Measurements from ENCODE around the gene RBMS1. TPM values are rescaled to one million over a fixed set of nuclear protein-coding genes. Genes with fewer than 3 reads are reported as not detected.

Gene RBMS1
- polyA plus RNA-seq, 2 of the 4 experiments (the other 2 are of a cell fraction) = 51.9 to 108 TPM

GRCh38 chr2:160278879-160279177 is 214.8 kb downstream of the RBMS1 start:
- WGBS (ENCODE audit: missing lambda C conversion rate) = 13% methylated on average over 2 of the region's 2 CpGs
- Histone ChIP-seq H3K4me3 (no peak overlapping the region), H3K9me3 (no peaks in the 10 kb centered on the region), H3K27ac (peak overlapping the region; percentile 17 to 18; a peak in 1 of 6 replicates), H3K4me2 (peak overlapping the region; percentile 8; the same call in 2 of the 3 replicates), H3K4me1 (peaks cover 61% of the 10 kb centered on the region)
- TF ChIP-seq RAD21 (conservative IDR thresholded peaks at IDR 0.05 in 1 of 2, IDR thresholded peaks at IDR 0.05 in 1 of 2) (peak; percentile 31 to 40; a peak in 3 of 5 replicates), KDM5A (IDR thresholded peaks at IDR 0.05) (no peak), SMC3 (IDR thresholded peaks at IDR 0.05) (peak; percentile 53; the same call in 1 of the 3 replicates)
- TF ChIP-seq, protein P1, sequence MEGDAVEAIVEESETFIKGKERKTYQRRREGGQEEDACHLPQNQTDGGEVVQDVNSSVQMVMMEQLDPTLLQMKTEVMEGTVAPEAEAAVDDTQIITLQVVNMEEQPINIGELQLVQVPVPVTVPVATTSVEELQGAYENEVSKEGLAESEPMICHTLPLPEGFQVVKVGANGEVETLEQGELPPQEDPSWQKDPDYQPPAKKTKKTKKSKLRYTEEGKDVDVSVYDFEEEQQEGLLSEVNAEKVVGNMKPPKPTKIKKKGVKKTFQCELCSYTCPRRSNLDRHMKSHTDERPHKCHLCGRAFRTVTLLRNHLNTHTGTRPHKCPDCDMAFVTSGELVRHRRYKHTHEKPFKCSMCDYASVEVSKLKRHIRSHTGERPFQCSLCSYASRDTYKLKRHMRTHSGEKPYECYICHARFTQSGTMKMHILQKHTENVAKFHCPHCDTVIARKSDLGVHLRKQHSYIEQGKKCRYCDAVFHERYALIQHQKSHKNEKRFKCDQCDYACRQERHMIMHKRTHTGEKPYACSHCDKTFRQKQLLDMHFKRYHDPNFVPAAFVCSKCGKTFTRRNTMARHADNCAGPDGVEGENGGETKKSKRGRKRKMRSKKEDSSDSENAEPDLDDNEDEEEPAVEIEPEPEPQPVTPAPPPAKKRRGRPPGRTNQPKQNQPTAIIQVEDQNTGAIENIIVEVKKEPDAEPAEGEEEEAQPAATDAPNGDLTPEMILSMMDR (IDR thresholded peaks at IDR 0.05) = peak; percentile 51
- ChIA-PET POLR2A (no interaction called here), CTCF (interaction anchor here (1.1 to 2.9 kb wide), 5 partner anchors 9 to 785 kb away, joined by 3 to 8 read pairs (median 7); no protein-coding TSS in a partner anchor)
- ATAC-seq = peak; percentile 66 to 73; a peak in 3 of 6 replicates
- FAIRE-seq = no peak
- peak in 1 of 2 experiments; percentile 41 for DNase-seq (ENCODE audit: low read depth in 1 of 2, low spot score in 1 of 2)

DNA sequence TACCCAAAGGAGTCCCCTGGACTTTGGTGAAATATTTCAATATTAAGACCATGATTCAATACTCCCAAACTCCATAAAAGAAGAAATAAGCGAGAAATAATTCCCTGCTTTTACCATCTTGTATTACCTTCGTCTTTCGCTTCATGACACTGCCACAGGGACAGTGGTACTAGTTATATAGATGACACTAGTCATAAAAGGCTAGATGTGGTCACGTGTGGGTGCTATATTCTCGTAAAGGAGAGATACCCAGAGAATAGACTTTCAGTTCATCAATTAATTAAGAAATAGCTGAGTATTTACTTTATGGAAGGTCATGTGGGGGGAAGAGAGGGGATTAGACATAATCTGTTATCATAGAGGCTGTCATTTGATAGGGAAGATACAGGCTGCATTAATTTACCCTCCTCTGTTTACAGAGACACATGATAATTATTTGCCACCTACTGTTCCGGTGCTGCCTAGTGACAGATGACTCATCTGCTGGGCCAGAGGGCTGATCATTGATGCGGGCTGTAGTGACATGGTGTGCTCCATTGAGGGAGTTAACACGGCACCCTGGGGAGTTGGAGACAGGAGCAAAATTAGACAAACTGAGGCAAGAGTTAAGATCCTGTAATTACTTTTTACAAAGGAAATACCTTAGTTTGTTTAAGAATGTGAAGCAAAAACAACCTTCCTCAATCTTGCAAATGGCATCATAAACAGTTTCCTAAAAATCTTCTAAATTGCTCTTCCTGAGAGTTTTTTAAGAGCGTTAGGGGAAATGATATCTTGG is 215.3 kb downstream of the RBMS1 start:
- ATAC-seq (peak; percentile 52 to 81), FAIRE-seq (no peak), DNase-seq (ENCODE audit: low read depth in 1 of 2, low spot score in 1 of 2) (no peak)
- Histone ChIP-seq H3K4me2 (peak overlapping the region; percentile 8; the same call in 2 of the 3 replicates), H3K27ac (0 out of 6 replicates have a peak overlapping the region, but pooled peaks have one; percentile 6 to 18), H3K4me3 (no peak overlapping the region), H3K4me1 (peaks cover 66% of the 10 kb centered on the region), H3K9me3 (no peaks in the 10 kb centered on the region)
- CTCF ChIA-PET = interaction anchor here (1.1 to 2.9 kb wide), 7 partner anchors 8 to 785 kb away, joined by 3 to 8 read pairs (median 5); no protein-coding TSS in a partner anchor
- POLR2A ChIA-PET = no interaction called here
- 70% methylated on average over 9 of the region's 9 CpGs for WGBS (ENCODE audit: missing lambda C conversion rate)
- TF ChIP-seq RFX5 (IDR thresholded peaks at IDR 0.05) (peak; percentile 97), SMC3 (IDR thresholded peaks at IDR 0.05) (no peak), FOSL2 (IDR thresholded peaks at IDR 0.05) (no peak), FOSL2 (CRISPR knock-in tag; IDR thresholded peaks at IDR 0.05) (peak; percentile 60)

GRCh38 chr2:160277151-160277550 is 216.5 kb downstream of the RBMS1 start:
- ChIA-PET CTCF (interaction anchor here (0.8 to 2.9 kb wide), 8 partner anchors 13 to 786 kb away, joined by 3 to 8 read pairs (median 4); no protein-coding TSS in a partner anchor), POLR2A (no interaction called here)
- H3K9me3 ChIP-seq = no peaks in the 10 kb centered on the region
- DNase-seq (ENCODE audit: low read depth in 1 of 2, low spot score in 1 of 2) (no peak), ATAC-seq (no peak), FAIRE-seq (no peak)
- no peak overlapping the region for H3K4me2 ChIP-seq
- H3K4me3 ChIP-seq = no peak overlapping the region
- WGBS (ENCODE audit: missing lambda C conversion rate) = 93% methylated on average over 6 of the region's 6 CpGs
- H3K4me1 ChIP-seq = peaks cover 77% of the 10 kb centered on the region
- H3K27ac ChIP-seq = no peak overlapping the region
- no peak for TF ChIP-seq HOXA7 (CRISPR knock-in tag; IDR thresholded peaks at IDR 0.05)
- TF ChIP-seq, protein P2, sequence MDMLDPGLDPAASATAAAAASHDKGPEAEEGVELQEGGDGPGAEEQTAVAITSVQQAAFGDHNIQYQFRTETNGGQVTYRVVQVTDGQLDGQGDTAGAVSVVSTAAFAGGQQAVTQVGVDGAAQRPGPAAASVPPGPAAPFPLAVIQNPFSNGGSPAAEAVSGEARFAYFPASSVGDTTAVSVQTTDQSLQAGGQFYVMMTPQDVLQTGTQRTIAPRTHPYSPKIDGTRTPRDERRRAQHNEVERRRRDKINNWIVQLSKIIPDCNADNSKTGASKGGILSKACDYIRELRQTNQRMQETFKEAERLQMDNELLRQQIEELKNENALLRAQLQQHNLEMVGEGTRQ (IDR thresholded peaks at IDR 0.05) = no peak
- no peak for TF ChIP-seq KDM1A (IDR thresholded peaks at IDR 0.05; ENCODE audit: low read depth)
- no peak for TF ChIP-seq REST (IDR thresholded peaks at IDR 0.05)
- TF ChIP-seq NFE2L2 (conservative IDR thresholded peaks at IDR 0.05; ENCODE audit: low read length) = no peak
